Activated CD4-positive, alpha-beta T cell treated with anti-CD3 and anti-CD28 coated beads, Interleukin-2, amount 50 U/mL, for 24 hours (primary cell): Measurements from ENCODE around the gene NUP210L.
"Not testable (repeated sequence)": the region's sequence is repeated elsewhere in the genome, so short reads cannot be mapped to it uniquely, and the experiment has no call there.

ENCODE experiments used
- DNase-seq, 2 donors: peaks; one replicate each; pipeline ENCODE4 v3.0.0-alpha.2; 2020; ENCODE audit warnings: low read depth in 1 of 2, low spot score in 1 of 2

The NUP210L gene

GRCh38 chr1:154100141-154100540 is 54.7 kb downstream of the NUP210L start:
- not testable (repeated sequence) for DNase-seq

- DNase-seq, result no peak
Measured at GRCh38 chr1:154097873-154098272, 57.0 kb downstream of the NUP210L start.

GRCh38 chr1:154095456-154096060 is 59.3 kb downstream of the NUP210L start:
- no peak for DNase-seq

- no peak for DNase-seq
Measured at GRCh38 chr1:154094411-154094810, 60.5 kb downstream of the NUP210L start.

DNA sequence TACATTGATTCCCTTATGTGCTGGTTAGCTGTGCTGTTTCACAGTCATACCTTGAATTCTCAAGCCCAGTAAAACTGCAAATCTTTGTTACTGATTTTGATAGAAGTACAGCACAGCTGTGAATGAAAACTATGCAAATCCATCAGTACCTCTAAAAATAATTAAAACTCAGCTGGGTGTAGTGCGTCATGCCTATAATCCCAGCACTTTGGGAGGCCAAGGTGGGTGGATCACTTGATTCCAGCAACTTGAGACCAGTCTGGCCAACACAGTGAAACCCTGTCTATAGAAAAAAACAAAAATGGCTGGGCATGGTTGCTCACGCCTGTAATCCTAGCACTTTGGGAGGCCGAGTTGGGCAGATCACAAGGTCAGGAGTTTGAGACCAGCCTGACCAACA is 61.2 kb downstream of the NUP210L start:
- DNase-seq, result no peak

DNA sequence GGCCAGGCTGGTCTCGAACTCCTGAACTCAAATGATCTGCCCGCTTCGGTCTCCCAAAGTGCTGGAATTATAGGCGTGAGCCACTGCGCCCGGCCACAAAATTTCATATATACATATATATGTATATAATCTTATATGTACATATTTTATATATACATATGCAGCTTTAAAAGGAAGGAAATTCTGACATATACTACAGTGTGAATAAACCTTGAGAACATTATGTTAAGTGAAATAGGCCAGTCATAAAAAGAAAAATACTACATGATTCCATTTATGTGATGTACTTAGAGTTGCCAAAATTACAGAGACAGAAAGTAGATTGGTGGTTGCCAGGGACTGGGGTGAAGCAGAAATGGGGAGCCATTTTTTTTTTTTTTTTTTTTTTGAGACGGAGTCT is 63.2 kb downstream of the NUP210L start:
- DNase-seq, result no peak

DNA sequence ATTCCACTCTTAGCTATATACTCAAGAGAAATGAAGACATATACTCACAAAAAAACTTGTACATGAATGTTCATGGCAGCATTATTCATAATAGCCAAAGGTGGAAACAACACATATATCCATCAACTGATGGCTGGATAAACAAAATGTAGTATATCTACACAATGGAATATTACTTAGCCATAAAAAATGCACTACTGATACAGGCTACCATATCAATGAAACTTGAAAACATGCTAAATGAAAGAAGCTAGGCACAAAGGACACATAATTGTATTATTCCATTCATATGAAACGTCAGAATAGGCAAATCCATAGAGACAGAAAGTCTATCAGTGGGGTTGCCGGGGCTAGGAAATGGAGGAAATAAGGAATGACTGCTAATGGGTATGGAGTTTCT is 67.3 kb downstream of the NUP210L start:
- no peak for DNase-seq

DNA sequence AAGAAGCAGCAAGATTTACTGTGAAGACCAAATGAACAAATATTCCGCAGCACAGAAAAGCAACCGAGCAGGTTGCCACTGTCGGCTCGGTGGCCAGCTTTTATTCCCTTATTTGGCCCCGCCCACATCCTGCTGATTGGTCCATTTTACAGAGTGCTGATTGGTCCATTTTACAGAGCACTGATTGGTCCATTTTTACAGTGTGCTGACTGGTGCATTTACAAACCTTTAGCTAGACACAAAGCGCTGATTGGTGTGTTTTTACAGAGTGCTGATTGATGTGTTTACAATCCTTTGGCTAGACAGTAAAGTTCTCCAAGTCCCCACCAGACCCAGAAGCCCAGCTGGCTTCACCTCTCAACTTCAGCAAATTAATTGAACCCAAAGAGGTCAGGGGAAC is 71.8 kb downstream of the NUP210L start:
- not testable (repeated sequence) for DNase-seq

DNA sequence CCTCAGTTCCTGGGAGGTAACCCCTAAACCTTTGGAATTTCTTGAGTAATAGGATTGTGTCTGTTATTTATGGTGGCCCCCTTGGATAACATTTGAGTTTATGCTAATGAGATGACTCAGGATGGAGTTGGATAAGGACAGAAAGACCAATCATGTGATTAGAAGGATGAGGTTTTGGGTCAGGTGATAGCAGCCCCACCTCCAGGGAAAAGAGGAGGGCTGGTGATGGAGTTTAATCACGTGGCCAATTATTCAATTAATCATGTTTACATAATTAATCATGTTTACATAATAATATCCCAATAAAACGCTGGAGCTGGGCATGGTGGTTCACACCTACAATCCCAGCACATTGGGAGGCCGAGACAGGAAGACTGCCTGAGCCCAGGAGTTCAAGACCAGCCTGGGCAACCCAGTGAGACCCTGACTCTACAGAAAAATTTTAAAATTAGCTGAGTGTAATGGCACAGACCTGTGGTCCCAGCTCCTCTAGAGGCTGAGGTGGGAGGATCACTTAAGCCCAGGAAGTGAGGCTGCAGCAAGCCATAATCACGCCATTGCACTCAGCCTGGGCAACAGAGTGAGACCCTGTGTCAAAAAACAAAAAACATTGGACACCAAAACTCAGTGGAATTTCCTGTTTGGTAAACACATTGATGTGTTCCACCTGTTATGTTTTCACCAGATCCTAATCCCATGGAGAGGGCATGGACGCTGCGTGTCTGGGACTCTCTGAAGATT is 73.3 kb downstream of the NUP210L start:
- DNase-seq, result no peak

- DNase-seq, result no peak
Measured at GRCh38 chr1:154076413-154076812, 78.5 kb downstream of the NUP210L start.

DNA sequence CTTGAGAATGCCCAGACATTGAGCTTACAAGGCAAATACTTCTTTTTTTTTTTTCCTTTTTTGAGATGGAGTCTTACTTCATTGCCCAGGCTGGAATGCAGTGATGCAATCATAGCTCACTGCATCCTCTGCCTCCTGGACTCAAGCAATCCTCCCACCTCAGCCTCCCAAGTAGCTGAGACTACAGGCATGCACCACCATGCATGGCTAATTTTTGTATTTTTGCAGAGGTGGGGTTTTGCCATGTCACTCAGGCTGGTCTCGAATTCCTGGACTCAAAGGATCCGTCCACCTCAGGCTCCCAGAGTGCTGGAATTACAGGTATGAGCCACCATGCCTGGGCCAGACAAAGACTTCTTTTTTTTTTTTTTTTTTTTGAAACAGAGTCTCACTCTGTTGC is 79.1 kb downstream of the NUP210L start:
- DNase-seq, result no peak

GRCh38 chr1:154062309-154062708 is 92.6 kb downstream of the NUP210L start:
- no peak for DNase-seq

DNA sequence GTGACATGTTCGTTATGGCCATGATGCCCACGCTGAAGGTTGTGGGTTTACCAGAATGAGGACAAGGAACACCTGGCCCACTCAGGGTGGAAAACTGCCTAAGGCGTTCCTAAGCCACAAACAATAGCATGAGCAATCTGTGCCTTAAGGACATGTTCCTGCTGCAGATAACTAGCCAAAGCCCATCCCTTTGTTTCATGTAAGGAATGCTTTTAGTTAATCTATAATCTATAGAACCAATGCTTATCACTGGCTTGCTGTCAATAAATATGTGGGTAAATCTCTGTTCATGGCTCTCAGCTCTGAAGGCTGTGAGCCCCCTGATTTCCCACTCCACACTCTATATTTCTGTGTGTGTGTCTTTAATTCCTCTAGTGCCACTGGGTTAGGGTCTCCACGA is 107.4 kb downstream of the NUP210L start:
- not testable (repeated sequence) for DNase-seq

GRCh38 chr1:154033697-154034096 is 121.2 kb downstream of the NUP210L start:
- DNase-seq, result not testable (repeated sequence)

- DNase-seq, result no peak
Measured at GRCh38 chr1:154019940-154020339, 134.9 kb downstream of the NUP210L start.

DNA sequence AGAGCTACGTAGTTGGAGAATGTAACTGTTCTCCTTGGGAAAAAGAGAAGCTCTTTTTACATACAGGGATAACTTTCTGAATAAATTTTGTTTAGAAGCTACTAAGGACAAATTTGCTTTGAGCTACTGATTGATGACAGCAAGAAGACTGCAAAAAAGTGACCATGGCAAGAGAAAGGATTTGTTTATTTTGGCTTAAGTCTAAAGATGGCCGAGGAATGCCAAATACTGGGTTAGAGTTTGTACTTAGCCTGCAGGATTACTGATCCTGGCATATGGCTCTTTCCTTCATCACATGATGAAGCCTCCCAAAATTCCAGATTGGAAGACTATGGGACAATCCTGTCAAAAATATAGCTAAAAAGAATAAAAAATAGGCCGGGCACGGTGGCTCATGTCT is 135.6 kb downstream of the NUP210L start:
- no peak for DNase-seq

- no peak for DNase-seq
Measured at GRCh38 chr1:154014154-154014907, 140.5 kb downstream of the NUP210L start.

GRCh38 chr1:154012543-154012942 is 142.3 kb downstream of the NUP210L start:
- not testable (repeated sequence) for DNase-seq

GRCh38 chr1:154012129-154012528 is 142.7 kb downstream of the NUP210L start:
- DNase-seq, result no peak

- no peak for DNase-seq
Measured at GRCh38 chr1:154006136-154006535, 148.7 kb downstream of the NUP210L start.

DNA sequence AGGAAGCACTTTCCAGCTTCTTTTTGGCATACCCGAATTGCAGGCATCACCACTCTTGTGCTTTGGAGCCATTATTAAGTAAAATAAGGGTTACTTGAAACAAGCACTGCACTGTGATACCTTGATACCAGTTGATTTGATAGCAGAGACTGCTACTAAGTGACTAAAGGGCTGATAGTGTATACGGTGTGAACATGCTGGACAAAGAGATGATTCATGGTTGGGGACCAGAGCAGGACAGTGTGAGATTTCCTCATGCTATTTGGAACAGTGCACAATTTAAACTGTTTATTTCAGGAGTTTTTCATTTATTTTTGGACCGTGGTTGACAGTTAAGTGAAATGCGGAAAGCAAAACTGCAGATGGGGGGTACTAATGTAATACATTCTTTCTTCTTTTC is 154.5 kb downstream of the NUP210L start:
- no peak for DNase-seq

DNA sequence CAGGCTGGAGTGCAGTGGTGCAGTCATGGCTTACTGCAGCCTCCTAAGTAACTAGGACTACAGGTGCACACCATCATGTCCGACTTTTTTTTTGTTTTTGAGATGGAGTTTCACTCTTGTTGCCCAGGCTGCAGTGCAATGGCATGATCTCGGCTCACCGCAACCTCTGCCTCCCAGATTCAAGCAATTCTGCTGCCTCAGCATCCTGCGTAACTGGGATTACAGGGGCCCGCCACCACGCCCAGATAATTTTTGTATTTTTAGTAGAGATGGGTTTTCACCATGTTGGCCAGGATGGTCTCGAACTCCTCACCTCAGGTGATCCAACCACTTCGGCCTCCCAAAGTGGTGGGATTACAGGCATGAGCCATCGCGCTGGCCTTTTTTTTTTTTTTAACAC is 158.0 kb downstream of the NUP210L start:
- DNase-seq, result not testable (repeated sequence)
